HFFc6 (cell line): Measurements from ENCODE around the gene TBL1Y. TPM values are rescaled to one million over a fixed set of nuclear protein-coding genes. Genes with fewer than 3 reads are reported as not detected.

ENCODE experiments used
- DNase-seq: peaks from one replicate; pipeline ENCODE4 v3.0.0-alpha.2; 2018
- H3K27ac Mint-ChIP-seq: 2 replicates; pipeline ENCODE4 v1.8.0; 2020; ENCODE audit warnings: mild to moderate bottlenecking, mixed read lengths
- H3K27me3 Mint-ChIP-seq: 2 replicates; pipeline ENCODE4 v1.8.0; 2021; ENCODE audit warnings: mild to moderate bottlenecking, moderate library complexity, mixed read lengths; ENCODE audit not compliant: insufficient read depth
- H3K36me3 Mint-ChIP-seq: 2 replicates; pipeline ENCODE4 v1.8.0; 2021; ENCODE audit warnings: low read depth, mixed read lengths
- H3K4me1 Mint-ChIP-seq: 2 replicates; pipeline ENCODE4 v1.8.0; 2020; ENCODE audit warnings: low read depth, mixed read lengths
- H3K4me3 Mint-ChIP-seq: 2 replicates; pipeline ENCODE4 v1.8.0; 2020; ENCODE audit warnings: mild to moderate bottlenecking, moderate library complexity, mixed read lengths
- H3K9me3 Mint-ChIP-seq: 2 replicates; pipeline ENCODE4 v1.8.0; 2020; ENCODE audit warnings: mild to moderate bottlenecking, mixed read lengths
- total RNA-seq, 6 experiments: library from RNA; stranded (reverse); fragmentation: NEBNext Ultra II Directional; extraction: Animal tissue kit (Norgen Biotek cat#: 25700); gene quantifications; 2 replicates in 1 of 6; 3 replicates in 5 of 6; pipeline ENCODE4 v1.2.3, GENCODE V29; 2021
- TF ChIP-seq, protein P1 (sequence below): fragments of 200-600 bp; sonication (generic); IDR thresholded peaks from 2 replicates; pipeline ENCODE4 v1.5.0; 2021; ENCODE audit warnings: antibody characterized with exemption, mild to moderate bottlenecking

TBL1Y gene
- total RNA-seq, 6 experiments from 2014 or later: not detected

DNA sequence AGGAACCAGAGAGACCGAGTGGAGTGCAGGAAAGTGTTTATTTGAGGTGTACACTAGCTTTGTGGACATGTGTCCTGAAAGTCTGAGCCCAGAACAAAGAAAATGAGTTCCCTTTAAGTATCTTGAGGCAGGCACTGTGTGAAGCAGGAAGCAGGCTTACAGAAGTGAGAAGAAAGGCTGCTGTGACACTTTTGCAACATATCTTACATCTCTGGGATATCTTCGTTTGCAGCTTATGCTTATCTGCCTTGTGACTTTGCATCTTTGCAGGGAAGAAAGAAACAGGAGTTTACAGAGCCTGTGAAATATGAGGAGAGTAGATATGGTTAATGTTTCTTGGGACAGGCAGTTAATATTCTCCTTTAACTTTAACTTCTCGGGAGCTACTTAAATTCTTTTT lies 92.1 kb downstream of the TBL1Y start:
- Mint-ChIP-seq H3K4me3 (no peak overlapping the region), H3K27me3 (peaks cover 3% of the 10 kb centered on the region; the same call in 1 of the 2 replicates), H3K36me3 (no peaks in the 10 kb centered on the region), H3K9me3 (no peaks in the 10 kb centered on the region), H3K4me1 (no peaks in the 10 kb centered on the region), H3K27ac (no peak overlapping the region)
- TF ChIP-seq, protein P1, sequence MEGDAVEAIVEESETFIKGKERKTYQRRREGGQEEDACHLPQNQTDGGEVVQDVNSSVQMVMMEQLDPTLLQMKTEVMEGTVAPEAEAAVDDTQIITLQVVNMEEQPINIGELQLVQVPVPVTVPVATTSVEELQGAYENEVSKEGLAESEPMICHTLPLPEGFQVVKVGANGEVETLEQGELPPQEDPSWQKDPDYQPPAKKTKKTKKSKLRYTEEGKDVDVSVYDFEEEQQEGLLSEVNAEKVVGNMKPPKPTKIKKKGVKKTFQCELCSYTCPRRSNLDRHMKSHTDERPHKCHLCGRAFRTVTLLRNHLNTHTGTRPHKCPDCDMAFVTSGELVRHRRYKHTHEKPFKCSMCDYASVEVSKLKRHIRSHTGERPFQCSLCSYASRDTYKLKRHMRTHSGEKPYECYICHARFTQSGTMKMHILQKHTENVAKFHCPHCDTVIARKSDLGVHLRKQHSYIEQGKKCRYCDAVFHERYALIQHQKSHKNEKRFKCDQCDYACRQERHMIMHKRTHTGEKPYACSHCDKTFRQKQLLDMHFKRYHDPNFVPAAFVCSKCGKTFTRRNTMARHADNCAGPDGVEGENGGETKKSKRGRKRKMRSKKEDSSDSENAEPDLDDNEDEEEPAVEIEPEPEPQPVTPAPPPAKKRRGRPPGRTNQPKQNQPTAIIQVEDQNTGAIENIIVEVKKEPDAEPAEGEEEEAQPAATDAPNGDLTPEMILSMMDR: no peak
- DNase-seq: no peak

GRCh38 chrY:7007911-7008310 lies 97.4 kb downstream of the TBL1Y start:
- no peaks in the 10 kb centered on the region for H3K9me3 Mint-ChIP-seq
- TF ChIP-seq, protein P1: no peak
- no peak for DNase-seq
- H3K27ac Mint-ChIP-seq: no peak overlapping the region
- H3K27me3 Mint-ChIP-seq: peaks cover 3% of the 10 kb centered on the region; the same call in 1 of the 2 replicates
- H3K36me3 Mint-ChIP-seq: no peaks in the 10 kb centered on the region
- no peaks in the 10 kb centered on the region for H3K4me1 Mint-ChIP-seq
- no peak overlapping the region for H3K4me3 Mint-ChIP-seq

DNA sequence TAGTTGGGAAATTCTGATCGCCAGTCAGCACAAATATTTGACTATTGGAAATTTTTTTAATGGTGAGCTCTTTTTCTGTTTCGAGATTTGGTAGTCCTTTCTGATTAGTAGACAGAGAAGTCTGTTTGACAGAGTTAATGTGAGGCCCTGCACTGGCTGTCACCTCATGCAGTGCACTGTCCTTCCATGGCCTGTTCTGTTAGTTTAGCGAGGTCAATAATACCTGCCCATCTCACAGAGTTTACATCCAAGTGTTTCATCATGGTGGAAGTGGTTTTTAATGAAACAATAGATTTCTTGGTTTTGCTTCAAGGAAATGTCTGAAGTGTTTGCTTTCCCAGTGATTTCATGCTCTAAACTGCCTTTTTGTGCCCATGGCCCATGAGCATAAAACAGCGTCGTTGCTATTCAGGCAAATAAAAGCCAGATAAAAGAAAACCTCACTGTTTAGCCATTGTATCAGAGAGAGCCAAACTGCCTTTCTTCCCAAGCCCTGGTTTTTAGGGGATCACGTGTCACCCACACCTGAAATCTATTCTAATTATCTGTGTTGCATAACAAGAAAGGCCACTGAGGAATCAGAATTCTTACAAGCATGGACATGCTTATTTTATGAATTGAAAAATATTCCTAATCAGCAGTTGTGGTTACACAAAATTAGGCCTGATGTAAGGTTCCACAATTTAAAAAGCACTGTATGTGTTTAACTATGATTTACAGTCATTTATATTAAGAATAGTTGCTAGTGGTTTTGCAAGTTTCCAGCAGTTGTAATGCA lies 98.3 kb downstream of the TBL1Y start:
- no peak overlapping the region for H3K4me3 Mint-ChIP-seq
- H3K36me3 Mint-ChIP-seq: no peaks in the 10 kb centered on the region
- TF ChIP-seq, protein P1: no peak
- no peak overlapping the region for H3K27ac Mint-ChIP-seq
- no peak for DNase-seq
- H3K27me3 Mint-ChIP-seq: no peaks in the 10 kb centered on the region; the same call in 1 of the 2 replicates
- no peaks in the 10 kb centered on the region for H3K9me3 Mint-ChIP-seq
- no peaks in the 10 kb centered on the region for H3K4me1 Mint-ChIP-seq

DNA sequence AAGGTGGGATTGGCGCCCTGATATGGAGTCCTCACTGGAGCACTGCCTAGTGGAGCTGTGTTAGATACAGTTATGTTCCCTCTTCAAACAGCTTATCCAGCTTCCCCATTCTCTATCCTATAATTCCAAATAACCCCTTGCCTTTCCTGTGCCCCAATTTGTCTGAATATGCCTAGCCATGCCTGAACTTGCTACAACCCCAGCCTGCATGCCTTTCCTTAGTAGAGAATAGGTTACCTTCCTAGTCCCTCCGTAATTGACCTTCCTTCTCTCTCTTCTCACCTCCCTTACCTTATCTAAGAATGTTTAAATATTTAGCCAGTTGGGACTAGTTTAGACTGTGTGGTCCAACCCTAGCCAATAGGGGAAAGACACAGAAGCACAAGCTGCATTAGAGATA lies 102.6 kb downstream of the TBL1Y start:
- H3K9me3 Mint-ChIP-seq: no peaks in the 10 kb centered on the region
- H3K27me3 Mint-ChIP-seq: no peaks in the 10 kb centered on the region; the same call in 1 of the 2 replicates
- no peak for DNase-seq
- no peak overlapping the region for H3K27ac Mint-ChIP-seq
- no peaks in the 10 kb centered on the region for H3K36me3 Mint-ChIP-seq
- TF ChIP-seq, protein P1: no peak
- H3K4me3 Mint-ChIP-seq: no peak overlapping the region
- no peaks in the 10 kb centered on the region for H3K4me1 Mint-ChIP-seq

DNA sequence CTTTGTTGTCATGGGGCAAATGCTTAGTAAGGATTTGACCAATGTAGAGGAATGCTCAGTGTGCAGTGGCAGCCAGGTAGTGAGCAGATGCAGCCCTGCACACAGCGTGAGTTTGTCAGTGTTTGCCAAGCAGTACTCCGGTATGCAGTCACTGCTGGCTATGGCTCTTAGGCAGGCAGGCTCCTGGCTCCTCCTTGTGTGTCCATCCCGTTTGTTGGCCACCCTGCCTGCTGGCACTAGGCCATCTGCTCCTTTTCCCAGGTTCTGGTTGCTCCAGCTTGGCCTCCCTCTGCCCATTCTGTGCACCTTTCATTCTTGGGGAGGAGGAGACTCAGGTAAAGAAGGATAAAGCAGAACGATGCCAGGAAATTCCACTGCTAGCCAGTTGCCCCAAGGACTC lies 106.0 kb downstream of the TBL1Y start:
- Mint-ChIP-seq H3K36me3 (no peaks in the 10 kb centered on the region), H3K27ac (no peak overlapping the region), H3K4me3 (no peak overlapping the region), H3K4me1 (no peaks in the 10 kb centered on the region), H3K9me3 (no peaks in the 10 kb centered on the region), H3K27me3 (no peaks in the 10 kb centered on the region; the same call in 1 of the 2 replicates)
- DNase-seq: no peak
- TF ChIP-seq, protein P1: no peak
